OCI-LY7 (cell line): ENCODE measurements around the gene SMURF1.

Experiments
- CTCF ChIP-seq: fragments of 200-600 bp; sonication (generic); conservative IDR thresholded peaks from 2 replicates; pipeline ENCODE4 v1.5.1; 2014; ENCODE audit warnings: mild to moderate bottlenecking, antibody characterized with exemption, low read length, moderate library complexity, mixed read lengths
- EZH2phosphoT487 ChIP-seq: fragments of 200-600 bp; sonication (generic); IDR thresholded peaks from 2 replicates; pipeline ENCODE4 v1.6.1; 2018; ENCODE audit warnings: low read depth, borderline replicate concordance, mild to moderate bottlenecking, mixed run types, antibody characterized with exemption, low read length, moderate library complexity, mixed read lengths

DNA sequence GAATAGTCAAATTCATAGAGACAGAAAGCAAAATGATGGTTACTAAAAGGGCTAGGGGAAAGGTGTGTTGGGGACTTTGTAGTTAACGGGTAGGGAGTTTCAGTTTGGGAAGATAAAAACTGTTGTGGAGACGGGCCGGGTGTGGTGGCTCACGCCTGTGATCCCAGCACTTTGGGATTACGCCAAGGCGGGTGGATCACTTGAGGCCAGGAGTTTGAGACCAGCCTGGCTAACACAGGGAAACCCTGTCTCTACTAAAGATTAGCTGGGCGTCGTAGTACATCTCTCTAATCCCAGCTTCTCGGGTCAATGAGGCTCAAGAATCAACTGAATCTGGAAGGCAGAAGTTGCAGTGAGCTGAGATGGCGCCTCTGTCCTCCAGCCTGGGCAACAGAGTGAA lies 33.3 kb upstream of the SMURF1 start:
- TF ChIP-seq CTCF (no peak), EZH2phosphoT487 (no peak)
